ENCODE results near the gene MBIP. TPM values are rescaled to one million over a fixed set of nuclear protein-coding genes. Genes with fewer than 3 reads are reported as not detected.

Gene MBIP
- total RNA-seq, 2 donors from 2014 or later, result 4.5 to 10.1 TPM

- no peak for TF ChIP-seq CTCF (IDR thresholded peaks at IDR 0.05)
- no peaks in the 10 kb centered on the region for H3K36me3 ChIP-seq
- H3K27me3 ChIP-seq, result no peaks in the 10 kb centered on the region
- peak overlapping the region; percentile 81 to 84 for H3K4me3 ChIP-seq
- peak overlapping the region; percentile 76 to 81 for H3K27ac ChIP-seq
- no peaks in the 10 kb centered on the region for H3K9me3 ChIP-seq
- peaks cover 0 to 4% of the 10 kb centered on the region in 2 donors for H3K4me1 ChIP-seq
- DNase-seq (ENCODE audit: low spot score), result no peak
These were observed 588 bp downstream of the MBIP start for GRCh38 chr14:36319899-36320199.

GRCh38 chr14:36317650-36318049 is 2.8 kb downstream of the MBIP start:
- Histone ChIP-seq H3K4me1 (peaks cover 0 to 4% of the 10 kb centered on the region in 2 donors), H3K27me3 (no peaks in the 10 kb centered on the region), H3K4me3 (no peak overlapping the region), H3K36me3 (no peaks in the 10 kb centered on the region), H3K27ac (no peak overlapping the region), H3K9me3 (no peaks in the 10 kb centered on the region)
- TF ChIP-seq CTCF (IDR thresholded peaks at IDR 0.05), result no peak
- no peak for DNase-seq (ENCODE audit: low spot score)

GRCh38 chr14:36316131-36316530 is 4.3 kb downstream of the MBIP start:
- DNase-seq (ENCODE audit: low spot score), result no peak
- no peaks in the 10 kb centered on the region for H3K27me3 ChIP-seq
- H3K9me3 ChIP-seq, result no peaks in the 10 kb centered on the region
- TF ChIP-seq CTCF (IDR thresholded peaks at IDR 0.05), result no peak
- peaks cover 6% of the 10 kb centered on the region for H3K36me3 ChIP-seq
- no peak overlapping the region for H3K4me3 ChIP-seq
- no peak overlapping the region for H3K27ac ChIP-seq
- peaks cover 0 to 4% of the 10 kb centered on the region in 2 donors for H3K4me1 ChIP-seq

- Histone ChIP-seq H3K9me3 (no peaks in the 10 kb centered on the region), H3K4me3 (no peak overlapping the region), H3K36me3 (peaks cover 14% of the 10 kb centered on the region), H3K27me3 (no peaks in the 10 kb centered on the region), H3K4me1 (peaks cover 0 to 4% of the 10 kb centered on the region in 2 donors), H3K27ac (no peak overlapping the region)
- DNase-seq (ENCODE audit: low spot score), result no peak
- no peak for TF ChIP-seq CTCF (IDR thresholded peaks at IDR 0.05)
These were observed 5.1 kb downstream of the MBIP start for GRCh38 chr14:36315159-36315853.

- Histone ChIP-seq H3K27ac (no peak overlapping the region), H3K27me3 (no peaks in the 10 kb centered on the region), H3K9me3 (no peaks in the 10 kb centered on the region), H3K36me3 (peaks cover 23% of the 10 kb centered on the region), H3K4me3 (no peak overlapping the region), H3K4me1 (peaks cover 0 to 4% of the 10 kb centered on the region in 2 donors)
- TF ChIP-seq CTCF (IDR thresholded peaks at IDR 0.05), result no peak
- DNase-seq (ENCODE audit: low spot score), result no peak
These were observed 6.5 kb downstream of the MBIP start for GRCh38 chr14:36313898-36314297.

DNA sequence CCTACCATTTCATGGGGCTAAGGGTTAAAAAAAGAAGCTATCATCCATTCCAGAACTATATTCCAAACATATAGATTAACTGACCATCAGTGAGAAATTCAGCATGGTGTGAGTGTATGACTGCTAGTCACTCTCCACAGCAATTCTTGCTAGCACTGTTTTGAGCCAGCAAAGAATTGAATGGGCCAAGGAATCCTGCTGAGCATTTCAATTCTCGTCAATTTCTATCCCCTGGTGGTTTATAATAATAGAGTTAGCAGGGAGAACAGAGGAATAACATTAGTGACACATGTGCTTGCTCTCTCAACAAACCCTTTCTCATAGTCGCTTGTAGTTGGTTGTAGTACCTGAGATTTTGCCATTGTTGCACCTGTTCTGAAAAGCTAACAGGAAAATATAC is 7.2 kb downstream of the MBIP start:
- H3K9me3 ChIP-seq, result no peaks in the 10 kb centered on the region
- no peaks in the 10 kb centered on the region for H3K27me3 ChIP-seq
- DNase-seq (ENCODE audit: low spot score), result no peak
- H3K36me3 ChIP-seq, result peaks cover 29% of the 10 kb centered on the region
- TF ChIP-seq CTCF (IDR thresholded peaks at IDR 0.05), result no peak
- H3K27ac ChIP-seq, result no peak overlapping the region
- H3K4me1 ChIP-seq, result no peaks in the 10 kb centered on the region
- H3K4me3 ChIP-seq, result no peak overlapping the region

All from right atrium auricular region (tissue), 2 donors.